ENCODE measurements around the gene FBLN5.

DNA sequence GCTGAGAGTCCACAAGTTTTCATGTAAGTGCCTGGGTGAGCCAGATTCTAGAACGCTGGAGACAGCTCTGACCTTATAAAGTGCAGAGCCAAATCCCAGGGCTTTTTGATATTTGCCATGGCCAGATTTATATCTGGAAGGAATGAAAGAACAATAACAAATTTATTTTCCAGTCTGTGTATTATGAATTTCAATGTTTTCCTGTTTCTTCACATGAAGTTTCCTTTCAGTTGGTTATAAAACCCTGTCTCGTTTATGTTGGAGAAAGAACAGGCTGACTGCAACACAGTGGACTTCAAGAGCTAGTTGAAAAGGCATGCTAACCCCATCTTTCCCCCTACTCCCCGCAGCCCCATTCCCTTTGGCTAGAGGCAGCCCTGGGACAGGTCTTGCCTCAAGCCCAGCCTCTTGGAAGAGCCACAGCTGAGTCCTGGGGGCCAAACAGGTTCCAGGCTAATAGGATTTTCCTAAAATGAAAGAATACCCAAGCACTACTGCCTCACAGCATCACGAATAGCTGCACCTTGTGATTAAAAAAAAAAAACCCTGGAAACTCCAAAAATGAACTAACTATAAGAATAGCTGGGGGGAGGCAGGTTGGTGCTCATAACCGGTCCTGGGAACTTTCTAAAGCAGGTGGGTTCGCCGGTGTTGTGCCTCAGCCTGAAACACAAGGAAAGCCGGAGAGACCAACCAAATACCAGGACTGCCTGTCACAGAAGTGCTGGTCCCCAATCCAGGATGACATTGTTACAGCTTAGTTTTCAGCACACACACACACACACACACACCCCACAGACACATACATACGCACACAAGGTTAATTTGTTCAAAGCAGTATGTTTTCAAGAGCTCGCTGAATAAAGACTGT is 1.5 kb downstream of the FBLN5 start:
- TF ChIP-seq, protein P1, sequence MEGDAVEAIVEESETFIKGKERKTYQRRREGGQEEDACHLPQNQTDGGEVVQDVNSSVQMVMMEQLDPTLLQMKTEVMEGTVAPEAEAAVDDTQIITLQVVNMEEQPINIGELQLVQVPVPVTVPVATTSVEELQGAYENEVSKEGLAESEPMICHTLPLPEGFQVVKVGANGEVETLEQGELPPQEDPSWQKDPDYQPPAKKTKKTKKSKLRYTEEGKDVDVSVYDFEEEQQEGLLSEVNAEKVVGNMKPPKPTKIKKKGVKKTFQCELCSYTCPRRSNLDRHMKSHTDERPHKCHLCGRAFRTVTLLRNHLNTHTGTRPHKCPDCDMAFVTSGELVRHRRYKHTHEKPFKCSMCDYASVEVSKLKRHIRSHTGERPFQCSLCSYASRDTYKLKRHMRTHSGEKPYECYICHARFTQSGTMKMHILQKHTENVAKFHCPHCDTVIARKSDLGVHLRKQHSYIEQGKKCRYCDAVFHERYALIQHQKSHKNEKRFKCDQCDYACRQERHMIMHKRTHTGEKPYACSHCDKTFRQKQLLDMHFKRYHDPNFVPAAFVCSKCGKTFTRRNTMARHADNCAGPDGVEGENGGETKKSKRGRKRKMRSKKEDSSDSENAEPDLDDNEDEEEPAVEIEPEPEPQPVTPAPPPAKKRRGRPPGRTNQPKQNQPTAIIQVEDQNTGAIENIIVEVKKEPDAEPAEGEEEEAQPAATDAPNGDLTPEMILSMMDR (IDR thresholded peaks at IDR 0.05), result no peak
- no peak for TF ChIP-seq POLR2A (IDR thresholded peaks at IDR 0.05)
